DMS53 treated with DMSO at 0.1 percent for 48 hours (cell line): ENCODE data around the gene PTPN2.

ENCODE experiments used
- DNase-seq: peaks from one replicate; lab custom pipeline; 2025; ENCODE audit not compliant: unreplicated experiment; lab: John Stamatoyannopoulos, UW

PTPN2 gene

GRCh38 chr18:12828116-12829051 is 55.7 kb downstream of the PTPN2 start:
- DNase-seq: no peak

GRCh38 chr18:12827588-12827987 is 56.4 kb downstream of the PTPN2 start:
- no peak for DNase-seq

- DNase-seq: no peak
Observed at GRCh38 chr18:12825230-12825629, 58.8 kb downstream of the PTPN2 start.

- no peak for DNase-seq
Observed at GRCh38 chr18:12823892-12824291, 60.1 kb downstream of the PTPN2 start.

- DNase-seq: no peak
Observed at GRCh38 chr18:12821408-12821807, 62.6 kb downstream of the PTPN2 start.

- DNase-seq: no peak
Observed at GRCh38 chr18:12820506-12820905, 63.5 kb downstream of the PTPN2 start.

GRCh38 chr18:12819841-12820240 is 64.2 kb downstream of the PTPN2 start:
- DNase-seq: no peak

GRCh38 chr18:12819322-12819721 is 64.7 kb downstream of the PTPN2 start:
- no peak for DNase-seq

- DNase-seq: no peak
Observed at GRCh38 chr18:12818243-12818642, 65.8 kb downstream of the PTPN2 start.

GRCh38 chr18:12816451-12816850 is 67.6 kb downstream of the PTPN2 start:
- DNase-seq: no peak

GRCh38 chr18:12811191-12811950 is 72.7 kb downstream of the PTPN2 start:
- no peak for DNase-seq

GRCh38 chr18:12803069-12803936 is 80.7 kb downstream of the PTPN2 start:
- DNase-seq: no peak

- no peak for DNase-seq
Observed at GRCh38 chr18:12802538-12802937, 81.5 kb downstream of the PTPN2 start.

GRCh38 chr18:12796448-12796847 is 87.6 kb downstream of the PTPN2 start:
- DNase-seq: no peak

- DNase-seq: no peak
Observed at GRCh38 chr18:12791610-12792009, 92.4 kb downstream of the PTPN2 start.

- DNase-seq: no peak
Observed at GRCh38 chr18:12786669-12787068, 97.4 kb downstream of the PTPN2 start.

GRCh38 chr18:12783524-12783923 is 100.5 kb downstream of the PTPN2 start:
- DNase-seq: no peak

- no peak for DNase-seq
Observed at GRCh38 chr18:12782521-12782920, 101.5 kb downstream of the PTPN2 start.

- no peak for DNase-seq
Observed at GRCh38 chr18:12779456-12779855, 104.6 kb downstream of the PTPN2 start.

GRCh38 chr18:12779043-12779442 is 105.0 kb downstream of the PTPN2 start:
- no peak for DNase-seq

- DNase-seq: no peak
Observed at GRCh38 chr18:12777500-12777944, 106.5 kb downstream of the PTPN2 start.
